ENCODE results near the gene PAPSS2.
"Not testable (repeated sequence)": the region's sequence is repeated elsewhere in the genome, so short reads cannot be mapped to it uniquely, and the experiment has no call there.

The PAPSS2 gene

GRCh38 chr10:87659571-87660483, at the start of gene PAPSS2:
PAPSS2 (plus strand) TSS chr10:87659878; CDS start chr10:87659982, 104 bp downstream.
- DNase-seq (ENCODE audit: low read depth in 2 of 3, low spot score in 1 of 3) = no peak

- not testable (repeated sequence) for DNase-seq (ENCODE audit: low read depth in 2 of 3, low spot score in 1 of 3)
These were observed 48.3 kb upstream of the PAPSS2 start for GRCh38 chr10:87611341-87611740.

DNA sequence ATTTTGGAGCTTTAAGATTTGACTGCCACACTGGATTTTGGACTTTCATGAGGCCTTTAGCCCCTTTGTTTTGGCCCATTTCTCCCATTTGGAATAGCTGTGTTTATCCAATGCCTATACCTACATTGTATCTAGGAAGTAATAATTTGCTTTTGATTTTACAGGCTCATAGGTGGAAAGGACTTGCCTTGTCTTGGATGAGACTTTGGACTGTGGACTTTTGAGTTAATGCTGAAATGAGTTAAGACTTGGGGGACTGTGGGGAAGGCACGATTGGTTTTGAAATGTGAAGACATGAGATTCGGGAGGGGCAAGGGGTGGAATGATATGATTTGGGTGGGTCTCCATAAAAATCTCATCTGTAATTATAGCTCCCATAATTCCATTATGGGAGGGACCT, 47.6 kb upstream of the PAPSS2 start:
- DNase-seq (ENCODE audit: low read depth in 2 of 3, low spot score in 1 of 3) = no peak

DNA sequence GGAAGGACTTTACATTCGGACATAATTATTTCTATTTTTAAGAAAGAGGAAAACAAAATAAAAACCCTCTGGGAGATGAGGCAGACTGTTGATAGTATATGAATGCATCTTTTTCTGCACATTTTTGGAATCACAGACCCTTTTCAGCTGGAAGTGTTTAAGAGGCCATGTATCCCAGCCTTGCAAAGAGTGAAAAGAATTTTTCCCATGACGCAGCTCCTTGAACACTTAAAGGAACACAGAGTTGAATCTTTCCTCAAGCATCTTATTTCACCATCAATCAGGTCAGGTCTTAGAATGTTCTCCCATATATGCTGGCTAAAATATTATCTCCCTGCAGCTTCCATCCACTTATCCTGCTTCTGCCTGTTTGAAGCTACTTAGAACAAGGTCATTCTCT, 45.9 kb upstream of the PAPSS2 start:
- no peak for DNase-seq (ENCODE audit: low read depth in 2 of 3, low spot score in 1 of 3)

- DNase-seq (ENCODE audit: low read depth in 2 of 3, low spot score in 1 of 3) = no peak
These were observed 43.8 kb upstream of the PAPSS2 start for GRCh38 chr10:87615856-87616255.

DNA sequence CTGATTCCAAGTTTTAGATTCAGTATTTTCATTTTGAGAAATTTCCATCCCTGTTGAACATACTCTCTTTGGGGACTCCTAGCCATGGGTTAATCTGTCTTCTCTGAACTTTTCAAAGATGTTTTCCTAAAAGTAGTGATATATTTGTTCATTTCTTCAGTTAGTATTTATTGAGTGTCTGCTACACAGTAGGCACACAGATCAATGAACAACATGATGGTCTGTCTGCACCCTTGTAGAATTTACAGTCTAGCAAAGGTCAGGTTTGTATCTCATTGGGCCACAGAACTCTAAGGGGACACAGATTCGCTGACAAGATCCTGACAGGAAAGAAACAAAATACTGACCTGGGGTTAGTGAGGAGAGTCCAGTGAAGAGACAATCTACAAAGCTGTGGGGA, 42.2 kb upstream of the PAPSS2 start:
- DNase-seq (ENCODE audit: low read depth in 2 of 3, low spot score in 1 of 3) = no peak

GRCh38 chr10:87618566-87619423, 40.9 kb upstream of the PAPSS2 start:
- no peak for DNase-seq (ENCODE audit: low read depth in 2 of 3, low spot score in 1 of 3)

- DNase-seq (ENCODE audit: low read depth in 2 of 3, low spot score in 1 of 3) = no peak
These were observed 40.0 kb upstream of the PAPSS2 start for GRCh38 chr10:87619705-87620104.

GRCh38 chr10:87621440-87621839, 38.2 kb upstream of the PAPSS2 start:
- not testable (repeated sequence) for DNase-seq (ENCODE audit: low read depth in 2 of 3, low spot score in 1 of 3)

GRCh38 chr10:87622314-87623004, 37.2 kb upstream of the PAPSS2 start:
- no peak for DNase-seq (ENCODE audit: low read depth in 2 of 3, low spot score in 1 of 3)

DNA sequence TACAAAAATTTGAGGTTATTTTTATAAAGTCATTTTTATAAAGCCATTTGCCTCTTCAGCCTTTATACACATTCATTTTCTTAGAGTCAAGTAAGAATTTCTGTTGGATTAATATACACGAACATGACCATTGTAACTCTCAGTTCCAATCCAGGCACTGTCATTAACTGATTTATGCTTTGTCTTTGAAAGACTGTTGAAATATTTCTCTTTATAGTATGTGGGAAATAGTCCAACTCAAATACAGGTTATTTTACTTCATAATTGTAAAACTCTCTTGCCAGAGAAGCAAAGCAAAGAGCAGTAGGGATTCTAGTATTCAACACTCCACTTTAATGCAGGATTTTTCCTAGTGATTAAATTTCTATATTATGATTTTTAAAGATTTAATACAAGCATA, 36.5 kb upstream of the PAPSS2 start:
- no peak for DNase-seq (ENCODE audit: low read depth in 2 of 3, low spot score in 1 of 3)

DNA sequence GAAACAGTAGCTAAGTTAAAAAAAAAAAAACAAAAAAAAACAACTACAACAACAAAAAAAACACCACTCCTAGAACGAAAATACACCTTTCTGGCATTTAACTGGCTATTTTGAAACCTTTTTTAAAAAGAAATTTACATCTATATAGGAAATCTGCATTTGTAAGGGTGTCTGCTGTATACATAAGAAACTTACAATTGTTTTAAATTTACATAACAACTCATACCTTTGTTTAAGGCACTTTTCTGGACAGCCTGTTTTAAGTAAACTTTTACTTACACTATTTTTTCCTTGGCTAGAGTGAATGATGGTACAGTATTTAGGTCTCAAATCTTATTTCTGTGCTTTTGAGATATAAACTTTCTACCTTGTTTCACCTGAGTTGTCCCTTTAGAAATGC, 34.0 kb upstream of the PAPSS2 start:
- no peak for DNase-seq (ENCODE audit: low read depth in 2 of 3, low spot score in 1 of 3)

- DNase-seq (ENCODE audit: low read depth in 2 of 3, low spot score in 1 of 3) = no peak
These were observed 33.2 kb upstream of the PAPSS2 start for GRCh38 chr10:87626422-87626892.

DNA sequence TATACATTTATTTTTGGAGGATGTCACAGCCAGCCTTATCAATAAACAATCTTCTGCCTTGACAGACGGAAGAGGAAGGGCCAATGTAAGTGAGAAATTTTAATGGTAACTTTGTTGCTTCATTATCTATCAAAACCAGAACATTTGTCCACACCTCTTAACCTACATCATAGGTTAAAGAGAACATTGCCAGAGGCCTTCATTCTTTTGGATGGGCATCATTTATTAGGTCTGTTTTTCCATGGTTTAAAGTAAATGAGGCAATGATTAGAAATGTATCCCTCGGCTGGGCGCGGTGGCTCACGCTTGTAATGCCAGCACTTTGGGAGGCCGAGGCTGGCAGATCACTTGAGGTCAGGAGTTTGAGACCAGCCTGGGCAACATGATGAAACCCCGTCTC, 29.5 kb upstream of the PAPSS2 start:
- DNase-seq (ENCODE audit: low read depth in 2 of 3, low spot score in 1 of 3) = no peak

- DNase-seq (ENCODE audit: low read depth in 2 of 3, low spot score in 1 of 3) = no peak
These were observed 27.2 kb upstream of the PAPSS2 start for GRCh38 chr10:87632454-87632853.

GRCh38 chr10:87634311-87634710, 25.4 kb upstream of the PAPSS2 start:
- no peak for DNase-seq (ENCODE audit: low read depth in 2 of 3, low spot score in 1 of 3)

DNA sequence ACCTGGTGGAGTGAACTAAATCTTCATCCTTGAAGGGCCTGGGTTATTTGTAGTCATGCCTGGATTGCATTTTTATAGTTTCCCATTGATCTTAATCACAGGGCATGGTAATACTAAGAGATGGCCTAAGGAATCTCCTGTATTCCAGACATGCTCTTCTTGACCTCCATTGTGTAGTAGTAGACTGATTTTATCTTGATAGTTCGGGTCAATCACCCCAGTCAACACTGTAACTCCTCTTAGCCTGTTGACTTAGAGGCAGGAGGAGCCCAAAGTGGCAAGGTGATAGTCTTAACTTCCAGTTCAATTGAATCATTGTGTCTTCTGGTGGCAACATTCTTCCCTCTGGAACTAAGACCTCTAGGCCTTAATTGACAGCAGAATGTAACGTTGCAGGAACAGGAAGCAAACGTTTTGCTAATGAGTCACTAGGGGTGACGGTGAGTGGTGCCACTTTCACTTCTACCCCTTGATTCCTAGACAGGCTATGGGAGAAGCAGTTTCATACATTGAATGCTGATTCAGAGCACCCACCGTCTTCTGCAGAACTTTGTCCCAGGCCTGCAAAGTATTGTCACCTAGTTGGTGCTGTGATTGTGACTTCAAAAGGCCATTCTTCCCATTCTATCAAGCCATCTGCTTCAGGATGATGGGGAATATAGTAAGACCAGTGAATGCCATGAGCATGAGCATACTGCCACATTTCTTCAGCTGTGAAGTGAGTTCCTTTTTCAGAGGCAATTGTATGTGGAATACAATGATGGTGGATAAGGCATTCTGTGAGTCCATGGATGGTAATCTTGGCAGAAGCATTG, 24.0 kb upstream of the PAPSS2 start:
- DNase-seq (ENCODE audit: low read depth in 2 of 3, low spot score in 1 of 3) = peak in 2 of 3 donors; percentile 28 to 36

DNA sequence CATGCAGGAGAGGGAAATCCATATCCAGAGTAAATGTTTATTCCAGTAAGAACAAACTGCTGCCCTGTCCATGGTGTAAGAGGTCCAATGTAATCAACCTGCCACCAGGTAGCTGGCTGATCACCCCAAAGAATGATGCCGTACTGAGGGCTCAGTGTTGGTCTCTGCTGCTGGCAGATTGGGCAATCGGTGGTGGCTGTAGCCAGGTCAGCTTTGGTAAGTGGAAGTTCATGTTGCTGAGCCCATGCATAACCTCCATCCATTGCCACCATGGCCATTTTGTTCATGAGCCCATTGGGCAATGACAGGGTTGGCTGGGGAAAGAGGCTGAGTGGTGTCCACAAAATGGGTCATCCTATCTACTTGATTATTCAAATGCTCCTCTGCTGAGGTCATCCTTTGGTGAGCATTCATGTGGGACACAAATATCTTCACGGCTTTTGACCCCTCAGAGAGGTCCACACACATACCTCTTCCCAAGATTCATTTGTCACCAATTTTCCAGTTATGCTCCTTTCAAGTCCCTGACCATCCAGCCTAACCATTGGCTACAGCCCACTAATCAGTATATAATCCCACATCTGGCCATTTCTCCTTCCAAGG, 23.3 kb upstream of the PAPSS2 start:
- no peak for DNase-seq (ENCODE audit: low read depth in 2 of 3, low spot score in 1 of 3)

DNA sequence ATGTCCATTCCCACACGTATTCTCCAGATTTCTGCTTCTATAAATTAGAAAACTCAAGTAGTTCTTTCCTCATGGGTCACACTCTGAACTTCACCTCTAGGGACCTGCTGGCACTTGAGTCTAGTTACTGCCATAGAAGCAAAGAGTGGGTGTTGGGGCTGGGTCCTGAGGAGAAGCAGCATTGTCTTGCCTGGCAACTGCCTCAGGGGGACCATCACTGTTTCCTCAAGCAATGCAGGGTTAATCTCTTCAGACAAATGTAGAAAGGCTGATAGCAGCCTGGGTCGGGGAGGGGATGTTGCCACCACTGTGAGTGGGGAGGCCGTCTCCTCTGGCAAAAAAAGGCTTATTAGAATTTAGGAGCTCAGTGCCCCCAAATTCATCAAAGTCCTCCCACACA, 20.2 kb upstream of the PAPSS2 start:
- DNase-seq (ENCODE audit: low read depth in 2 of 3, low spot score in 1 of 3) = no peak

- no peak for DNase-seq (ENCODE audit: low read depth in 2 of 3, low spot score in 1 of 3)
These were observed 19.6 kb upstream of the PAPSS2 start for GRCh38 chr10:87640043-87640442.
